ENCODE data around the gene SPG11.

Gene SPG11

GRCh38 chr15:44525018-44525417, 138.4 kb downstream of the SPG11 start:
- no peak for DNase-seq (ENCODE audit: low spot score)

- no peak for DNase-seq (ENCODE audit: low spot score)
Measured at GRCh38 chr15:44519537-44519936, 143.9 kb downstream of the SPG11 start.

GRCh38 chr15:44516436-44516835, 147.0 kb downstream of the SPG11 start:
- DNase-seq (ENCODE audit: low spot score) = no peak

Measured in hematopoietic multipotent progenitor cell treated with erythropoietin and hydrocortisone succinate and interleukin-3 and kit ligand, for 15 days (in vitro differentiated cells).